SKM-1 (cell line): ENCODE measurements around the gene FAM47E.
"Not testable (repeated sequence)": the region's sequence is repeated elsewhere in the genome, so short reads cannot be mapped to it uniquely, and the experiment has no call there.

Source experiments
- DNase-seq: peaks from one replicate; lab custom pipeline; 2025; ENCODE audit not compliant: unreplicated experiment; lab: John Stamatoyannopoulos, UW

Gene FAM47E

DNA sequence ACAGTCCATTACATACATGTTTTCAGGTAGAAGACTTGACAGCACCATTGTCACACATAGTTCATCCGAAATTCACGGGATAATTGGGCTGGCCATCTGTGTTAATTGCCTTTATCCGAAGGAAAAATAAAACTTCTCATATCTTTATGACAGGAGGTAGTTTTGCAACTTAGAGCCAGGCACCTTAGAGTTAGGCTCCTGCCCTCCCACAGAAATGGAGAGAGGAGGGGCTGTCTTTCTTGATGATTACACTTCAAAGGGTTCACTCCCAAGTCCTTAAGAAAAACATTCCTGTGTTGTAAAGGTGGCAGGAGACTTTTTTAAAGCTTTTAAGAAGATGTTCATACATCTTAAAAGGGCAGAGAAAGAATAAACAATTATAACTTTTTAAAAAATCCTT lies 27.4 kb upstream of the FAM47E start:
- no peak for DNase-seq

DNA sequence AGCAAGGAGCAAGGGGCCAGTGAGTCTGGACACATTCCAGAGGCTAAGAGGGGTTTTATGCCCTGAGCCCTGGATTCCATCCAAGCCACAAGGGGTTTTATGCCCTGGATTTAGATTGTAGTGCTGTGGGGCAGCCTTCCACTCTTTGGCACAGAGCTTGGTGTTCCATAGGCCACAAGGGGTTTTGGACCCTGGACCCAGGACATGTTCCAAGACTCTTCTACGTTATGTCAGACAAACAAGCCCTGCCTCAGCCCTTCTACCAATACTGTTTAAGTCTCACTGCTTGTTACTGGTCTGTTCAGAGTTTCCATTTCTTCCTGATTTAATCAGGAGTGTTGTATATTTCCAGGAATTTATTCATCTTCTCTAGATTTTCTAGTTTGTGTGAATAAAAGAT lies 25.1 kb upstream of the FAM47E start:
- no peak for DNase-seq

DNA sequence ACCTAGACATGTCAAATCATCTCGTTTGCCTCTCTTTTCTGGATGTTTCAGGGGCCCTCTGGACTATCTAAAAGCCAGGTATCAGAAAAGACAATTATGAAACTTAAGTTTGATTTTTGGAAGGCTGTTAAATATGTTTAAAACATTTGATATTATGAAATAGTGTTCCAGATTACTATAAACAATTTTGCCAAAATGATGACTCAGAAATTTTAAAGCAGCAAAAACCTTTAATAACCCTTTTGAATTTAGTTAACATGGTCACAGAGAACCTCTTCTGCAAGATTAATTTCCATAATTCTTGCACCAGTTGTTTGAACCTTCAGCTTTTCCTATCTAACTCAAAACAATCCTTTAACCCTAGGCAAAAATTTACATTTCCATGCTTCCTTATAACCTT lies 18.8 kb upstream of the FAM47E start:
- no peak for DNase-seq

DNA sequence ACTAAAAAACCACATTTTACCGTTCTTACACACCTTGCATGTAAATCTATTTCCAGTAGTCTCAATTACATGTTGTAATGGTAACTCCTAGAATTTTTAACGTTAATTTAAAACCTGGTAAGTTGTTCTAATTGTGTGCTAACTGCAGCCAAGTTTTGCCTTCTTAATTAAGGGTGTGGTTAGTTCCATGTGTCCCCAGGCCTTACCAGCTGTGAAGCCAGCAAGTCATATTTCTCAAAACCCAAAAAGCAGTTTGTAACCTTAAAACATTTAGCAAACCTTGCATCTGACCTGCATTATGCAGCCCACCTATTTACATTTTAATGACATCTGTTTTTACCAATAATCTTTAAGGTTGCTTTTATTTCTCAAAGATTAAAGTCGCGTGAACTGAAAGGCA lies 18.4 kb upstream of the FAM47E start:
- DNase-seq, result no peak

DNA sequence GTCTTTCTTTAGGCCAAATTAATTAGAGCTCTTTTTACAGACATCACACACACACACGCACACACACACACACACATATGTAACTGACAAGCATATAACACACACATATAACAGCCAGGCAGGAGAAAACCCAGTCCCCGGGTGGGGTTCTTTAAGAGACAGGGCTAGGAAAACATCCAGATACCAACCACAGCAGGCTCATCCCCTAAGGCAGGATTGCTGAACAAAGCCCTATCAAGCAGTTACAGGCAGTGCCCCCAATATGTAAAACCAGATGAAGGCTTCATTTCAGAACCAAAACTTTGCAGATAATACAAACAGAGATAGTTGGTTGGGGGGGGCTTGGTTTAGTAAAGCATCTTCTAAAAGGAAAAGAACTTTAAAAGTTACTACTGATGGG lies 18.0 kb upstream of the FAM47E start:
- no peak for DNase-seq

DNA sequence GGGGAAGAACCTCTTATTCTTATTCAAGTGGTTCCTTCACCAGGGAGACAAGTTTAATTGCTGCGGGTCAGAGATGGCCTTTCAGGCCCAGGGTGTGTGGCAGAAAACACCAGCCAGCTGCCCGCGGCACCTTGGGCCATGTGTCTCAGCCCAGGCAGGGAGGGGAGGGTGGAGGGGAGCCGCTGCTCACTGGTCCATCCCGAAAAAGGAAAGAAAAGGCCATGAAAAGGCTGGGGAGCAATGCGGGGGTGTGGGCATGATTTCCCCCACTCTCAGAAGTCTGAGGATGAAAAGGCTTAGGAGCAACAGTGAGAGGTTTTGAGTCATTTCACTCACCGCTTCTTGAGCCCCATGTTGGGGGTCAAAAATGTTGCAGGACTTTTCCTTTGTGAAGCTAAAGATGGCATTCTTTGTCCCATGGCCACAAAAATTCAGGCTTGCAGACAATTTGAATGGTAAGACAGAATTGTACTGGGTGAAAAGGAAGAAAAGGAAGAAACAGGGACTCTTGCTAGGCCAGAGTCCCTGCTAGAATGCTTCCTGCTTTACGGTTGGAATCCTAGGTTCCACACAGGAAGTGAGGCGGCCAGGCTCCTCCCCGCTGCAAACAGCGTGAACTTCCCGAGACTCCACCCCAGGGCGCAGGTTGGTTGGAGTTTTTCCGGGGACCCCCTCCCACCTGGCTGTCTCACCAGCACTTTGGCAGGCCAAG lies 17.4 kb upstream of the FAM47E start:
- DNase-seq, result no peak

DNA sequence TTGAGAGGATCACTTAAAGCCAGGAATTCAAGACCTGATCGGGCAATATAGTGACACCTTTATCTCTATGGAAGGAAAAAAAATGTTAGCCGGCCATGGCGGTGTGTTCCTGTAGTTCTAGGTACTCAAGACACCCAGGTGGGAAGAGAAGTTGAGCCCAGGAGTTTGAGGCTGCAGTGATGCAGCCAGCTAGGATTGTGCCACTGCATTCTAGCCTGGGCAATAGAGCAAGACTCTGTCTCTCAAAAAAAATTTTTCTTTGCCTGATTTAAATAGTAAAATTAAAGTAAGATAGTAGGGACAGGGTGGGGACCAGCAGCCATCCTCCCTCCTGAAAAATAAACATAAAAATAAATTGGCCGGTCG lies 16.9 kb upstream of the FAM47E start:
- no peak for DNase-seq

DNA sequence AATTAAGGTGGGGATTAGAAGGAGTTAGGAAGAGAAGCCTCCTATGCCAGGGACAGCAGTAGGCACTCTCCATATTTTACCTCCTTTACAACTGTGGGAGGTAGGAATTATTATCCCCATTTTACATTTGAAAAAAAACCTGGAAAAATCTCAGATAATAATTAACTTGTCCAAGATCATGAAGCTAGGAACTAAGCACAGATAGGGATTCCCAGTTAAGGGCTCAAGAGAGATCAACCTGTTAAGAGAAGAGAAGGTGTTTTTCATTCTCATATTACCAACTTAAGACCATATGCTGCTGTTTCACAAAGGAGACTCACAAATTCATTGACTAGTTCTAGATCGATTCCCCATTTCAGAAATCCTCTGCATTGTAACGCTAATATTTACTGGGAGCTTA lies 16.1 kb upstream of the FAM47E start:
- DNase-seq, result no peak

DNA sequence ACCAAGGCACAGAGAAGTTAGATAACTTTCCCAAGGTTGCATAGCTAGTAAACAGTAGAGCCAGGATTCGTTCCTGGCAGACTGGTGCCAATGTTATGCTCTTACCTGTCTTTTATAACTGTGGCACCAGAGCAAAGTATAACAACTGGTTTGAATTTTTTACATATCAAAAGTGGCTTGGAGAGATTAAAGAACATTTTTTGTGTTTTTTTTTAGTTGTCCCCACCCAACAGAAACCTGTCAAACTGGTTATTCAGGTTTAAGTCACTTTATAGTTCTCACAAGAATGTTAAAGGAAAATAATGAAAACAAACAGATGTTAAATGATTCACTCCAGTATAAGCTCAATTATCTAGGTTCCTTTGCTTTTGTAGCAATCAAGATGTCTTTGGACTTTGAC lies 15.6 kb upstream of the FAM47E start:
- DNase-seq, result no peak

DNA sequence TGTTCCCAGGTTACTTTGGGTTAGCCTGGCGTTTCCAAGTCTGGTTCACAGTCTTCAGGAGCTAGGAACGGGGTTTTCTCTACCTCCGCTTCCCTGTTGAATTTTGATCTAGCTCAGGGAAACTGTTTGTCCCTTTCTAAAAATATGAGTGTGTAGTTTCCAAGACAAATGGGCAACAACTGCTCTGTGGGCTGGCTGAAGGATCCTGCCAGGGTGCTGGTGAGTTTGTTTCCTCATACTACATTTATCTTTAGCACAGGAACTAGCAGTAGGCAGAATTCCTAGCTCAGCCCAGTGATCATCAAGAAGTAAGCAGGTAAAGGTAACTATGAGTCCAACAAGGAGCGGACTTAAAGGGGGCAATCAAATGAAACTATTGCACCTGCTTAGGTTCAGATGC lies 13.3 kb upstream of the FAM47E start:
- no peak for DNase-seq

DNA sequence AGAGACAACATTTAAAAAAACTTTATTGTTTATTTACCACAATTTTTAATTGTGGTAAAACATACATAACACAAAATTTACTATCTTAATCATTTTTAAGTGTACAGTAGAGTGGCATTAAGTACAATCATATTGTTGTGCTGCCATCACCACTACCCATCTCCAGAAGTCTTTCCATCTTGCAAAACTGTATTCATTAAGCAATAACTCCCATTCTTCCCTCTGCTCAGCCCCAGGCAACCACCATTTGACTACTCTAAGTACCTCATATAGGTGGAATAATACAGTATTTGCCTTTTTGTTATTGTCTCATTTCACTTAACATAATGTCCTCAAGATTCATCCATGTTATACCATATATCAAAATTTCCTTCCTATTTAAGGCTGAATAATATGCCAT lies 12.8 kb upstream of the FAM47E start:
- DNase-seq, result no peak

DNA sequence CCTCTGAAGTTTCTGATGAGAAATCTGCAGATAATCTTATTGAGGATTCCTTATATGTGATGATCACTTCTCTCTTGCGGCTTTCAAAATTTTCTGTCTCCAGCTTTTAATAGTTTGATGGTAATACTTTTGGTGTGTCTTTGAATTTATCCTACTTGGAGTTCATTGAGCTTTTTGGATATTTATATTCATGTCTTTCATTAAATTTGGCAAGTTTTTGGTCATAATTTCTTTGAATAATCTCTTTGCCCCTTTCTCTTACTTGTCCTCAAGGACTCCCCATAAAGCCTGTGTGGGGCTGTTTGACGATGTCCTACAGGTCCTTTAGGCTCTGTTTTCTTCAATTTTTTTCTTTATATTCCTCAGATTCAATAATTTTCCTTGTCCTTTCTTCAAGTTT lies 11.3 kb upstream of the FAM47E start:
- DNase-seq, result no peak

DNA sequence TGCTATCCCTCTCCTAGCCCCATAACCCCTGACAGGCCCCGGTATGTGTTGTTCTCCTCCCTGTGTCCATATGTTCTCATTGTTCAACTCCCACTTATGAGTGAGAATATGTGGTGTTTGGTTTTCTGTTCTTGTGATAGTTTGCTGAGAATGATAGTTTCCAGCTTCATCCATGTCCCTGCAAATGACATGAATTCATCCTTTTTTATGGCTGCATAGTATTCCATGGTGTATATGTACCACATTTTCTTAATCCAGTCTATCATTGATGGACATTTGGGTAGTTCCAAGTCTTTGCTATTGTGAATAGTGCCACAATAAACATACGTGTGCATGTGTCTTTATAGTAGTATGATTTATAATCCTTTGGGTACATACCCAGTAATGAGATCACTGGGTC lies 7.6 kb upstream of the FAM47E start:
- DNase-seq, result not testable (repeated sequence)

DNA sequence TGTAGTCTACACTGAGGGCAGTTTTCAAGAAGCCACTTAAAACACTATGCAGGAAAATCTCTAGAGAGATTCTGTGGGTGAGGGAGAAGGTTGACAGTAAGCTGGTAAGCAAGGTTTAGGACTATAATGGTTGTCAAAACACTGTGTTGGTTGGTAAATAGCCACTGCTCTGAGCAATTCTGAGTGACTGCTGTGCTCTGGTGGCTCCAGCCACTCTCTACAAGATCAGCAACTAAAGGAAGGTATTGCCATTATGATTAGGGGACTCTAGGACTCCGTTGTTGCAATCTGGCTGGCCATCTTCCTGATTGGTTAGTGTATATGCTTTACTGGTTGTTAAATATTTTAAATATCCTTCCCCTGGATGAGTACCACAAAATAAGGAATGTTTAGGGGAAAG lies 5.5 kb upstream of the FAM47E start:
- DNase-seq, result no peak

DNA sequence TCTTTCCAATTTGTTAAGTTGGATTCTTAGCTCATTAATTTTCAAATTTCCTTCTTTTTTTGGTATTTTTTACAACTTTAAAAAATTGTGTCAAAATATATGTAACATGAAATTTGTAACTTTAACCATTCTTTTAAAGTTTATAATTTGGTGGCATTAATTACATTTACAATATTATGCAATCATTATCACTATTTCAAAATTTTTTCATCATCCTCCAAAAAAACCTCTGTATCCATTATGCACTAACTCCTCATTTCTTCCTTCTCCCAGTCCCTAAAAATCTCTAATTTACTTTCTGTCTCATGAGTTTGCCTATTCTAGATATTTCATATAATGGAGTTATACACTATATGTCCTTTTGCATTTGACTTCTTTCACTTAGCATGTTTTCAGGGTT lies 4.7 kb upstream of the FAM47E start:
- no peak for DNase-seq

DNA sequence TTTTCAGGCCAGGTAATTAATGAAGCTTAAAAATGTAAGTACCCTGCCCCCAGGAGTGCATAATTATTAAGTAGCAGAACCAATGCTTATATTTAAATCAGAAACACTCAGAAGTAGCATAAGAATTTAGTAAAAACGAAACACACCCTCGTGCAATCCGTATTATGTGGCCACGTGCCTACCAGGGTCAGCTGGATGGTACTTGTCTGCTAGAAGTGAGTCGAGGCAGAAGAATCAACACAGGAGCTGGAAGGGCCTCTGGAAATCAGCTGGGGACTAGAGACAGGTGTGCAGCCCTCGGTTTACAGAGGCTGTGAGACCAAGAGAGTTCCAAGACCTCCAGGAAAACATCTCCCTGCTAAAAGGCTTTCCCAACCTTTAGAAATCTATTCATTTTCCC lies 559 bp upstream of the FAM47E start:
- no peak for DNase-seq

DNA sequence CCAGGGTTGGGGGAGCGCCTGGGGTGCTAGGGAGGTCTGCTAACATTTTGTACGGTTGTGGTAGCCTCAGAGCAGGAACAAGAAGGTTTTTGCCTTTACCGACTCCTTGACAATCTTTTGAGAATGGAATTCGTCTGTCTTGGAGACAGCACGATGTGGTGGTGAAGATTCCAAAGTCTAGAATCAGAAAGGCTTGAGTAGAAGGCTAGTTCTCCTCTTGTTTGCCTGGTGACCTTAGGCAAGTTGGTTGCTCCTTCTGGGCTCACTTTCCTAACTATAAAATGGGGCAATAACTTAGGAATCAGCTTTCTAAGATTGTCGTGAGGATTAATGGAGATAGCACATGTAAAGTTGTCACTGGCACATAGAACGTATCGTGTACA lies 741 bp downstream of the FAM47E start:
- no peak for DNase-seq

DNA sequence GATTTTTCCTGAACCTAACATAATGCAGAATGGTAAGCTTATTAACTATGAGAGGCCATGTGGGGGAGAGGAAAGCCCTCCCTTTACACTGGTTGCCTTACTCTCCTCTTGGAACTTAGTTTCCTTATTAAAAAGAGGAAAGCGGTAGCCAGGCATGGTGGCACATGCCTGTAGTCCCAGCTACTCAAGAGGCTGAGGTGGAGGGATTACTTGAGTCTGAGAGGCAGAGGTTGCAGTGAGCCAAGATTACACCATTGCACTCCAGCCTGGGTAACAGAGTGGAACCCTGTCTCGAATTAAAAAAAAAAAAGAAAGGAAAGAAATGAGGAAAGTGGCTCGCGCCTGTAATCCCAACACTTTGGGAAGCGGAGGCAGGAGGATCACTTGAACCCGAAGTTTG lies 2.0 kb downstream of the FAM47E start:
- DNase-seq, result no peak

DNA sequence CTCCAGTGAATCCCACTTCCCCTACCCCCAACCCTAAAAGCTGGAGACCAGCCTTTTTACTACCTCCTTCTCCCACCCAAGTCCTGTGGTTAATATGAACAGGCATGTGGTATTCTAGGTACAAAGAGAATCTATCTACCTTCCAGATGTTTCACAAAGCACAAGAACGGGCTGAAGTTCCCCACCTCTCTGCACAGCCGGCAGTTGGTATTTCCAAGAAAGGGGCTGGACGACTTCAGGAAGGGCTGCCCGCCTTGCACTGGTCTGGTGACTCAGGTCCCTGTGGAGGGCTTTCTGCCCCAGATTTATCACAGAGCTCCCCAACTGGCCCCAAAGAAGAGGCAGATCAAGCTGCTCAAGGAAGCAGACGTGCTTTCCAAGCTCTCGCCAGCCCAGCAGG lies 4.5 kb downstream of the FAM47E start:
- DNase-seq, result no peak

DNA sequence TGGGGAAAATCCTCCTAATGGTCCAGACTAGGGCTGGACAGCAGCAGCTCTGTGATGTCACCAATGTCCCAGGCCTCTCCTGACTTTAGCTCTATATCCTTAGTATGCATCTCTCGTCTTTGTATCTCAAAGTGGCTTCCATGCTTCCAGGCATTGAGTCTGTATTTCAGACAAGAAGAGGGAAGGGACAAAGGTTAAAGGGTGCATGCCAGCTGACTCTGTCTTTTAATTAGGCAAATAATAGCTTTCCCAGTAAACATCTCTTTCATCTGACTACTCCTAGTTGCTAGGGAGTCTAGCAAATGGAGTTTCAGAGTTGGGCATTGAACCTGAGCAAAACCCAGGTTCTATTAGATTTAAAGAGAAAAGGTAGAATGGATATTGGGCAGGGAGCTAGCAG lies 5.4 kb downstream of the FAM47E start:
- DNase-seq, result no peak

DNA sequence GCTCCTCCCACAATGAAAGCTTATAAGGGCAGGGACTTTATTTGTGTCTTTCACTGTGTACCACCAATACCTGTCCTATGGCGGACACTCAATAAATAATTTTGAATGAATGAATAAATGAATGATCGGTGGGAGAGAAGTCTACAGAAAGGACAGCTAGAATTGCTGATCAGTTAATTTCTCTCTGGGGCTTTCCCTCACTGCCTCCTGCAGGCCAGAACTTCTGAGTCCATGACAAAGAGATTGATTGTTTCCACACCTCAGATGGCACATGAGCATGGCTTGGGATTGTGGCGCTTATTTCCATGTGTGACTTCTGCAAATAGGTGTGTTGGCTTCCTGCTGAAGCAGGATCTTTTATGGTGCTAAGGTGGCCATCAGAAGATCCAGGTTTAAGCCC lies 6.3 kb downstream of the FAM47E start:
- DNase-seq, result no peak

DNA sequence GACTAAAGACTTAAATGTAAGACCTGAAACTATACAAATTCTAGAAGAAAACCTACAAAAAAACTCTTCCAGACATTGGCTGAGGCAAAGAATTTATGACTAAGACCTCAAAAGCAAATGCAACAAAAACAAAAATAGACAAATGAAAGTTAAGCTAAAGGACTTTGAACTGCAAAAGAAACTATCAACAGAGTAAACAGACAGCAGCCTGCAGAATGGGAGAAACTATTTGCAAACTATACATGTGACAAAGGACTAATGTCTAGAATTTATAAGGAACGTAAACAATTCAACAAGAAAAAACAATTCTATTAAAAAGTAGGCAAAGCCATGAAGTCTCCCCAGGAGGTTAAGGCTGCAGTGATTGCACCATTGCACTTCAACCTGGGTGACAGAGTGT lies 9.1 kb downstream of the FAM47E start:
- no peak for DNase-seq

DNA sequence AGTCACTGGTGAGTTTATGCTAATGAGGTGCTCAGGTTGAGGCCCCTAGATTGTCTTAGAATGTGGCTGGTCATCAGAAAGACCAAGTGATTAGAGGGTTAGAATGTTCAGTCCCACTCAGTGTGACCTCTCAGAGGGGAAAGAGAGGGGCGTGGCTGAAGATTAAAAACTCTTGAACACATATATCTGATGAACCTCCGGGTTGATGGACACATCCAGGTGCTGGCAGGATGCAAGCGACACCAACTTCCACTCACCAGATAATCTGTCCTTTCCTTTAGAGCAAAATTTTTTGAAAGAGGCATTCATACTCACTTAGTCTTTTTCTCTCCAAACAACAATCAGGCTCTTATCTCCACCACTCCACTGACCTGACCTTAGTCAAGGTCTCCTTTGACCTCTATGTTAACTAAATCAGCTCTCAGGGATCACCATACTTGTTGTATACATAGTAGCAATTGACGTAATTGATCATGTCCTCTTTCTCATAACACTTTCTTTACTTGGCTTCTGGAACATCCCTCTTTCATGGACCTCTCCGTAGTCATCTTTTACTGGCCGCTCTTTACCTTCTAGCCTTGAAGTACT lies 14.2 kb downstream of the FAM47E start:
- no peak for DNase-seq
